Activated naive CD4-positive, alpha-beta T cell treated with anti-CD3 and anti-CD28 coated beads for 36 hours (primary cell): ENCODE measurements around the gene NDUFA11. TPM values are rescaled to one million over a fixed set of nuclear protein-coding genes. Genes with fewer than 3 reads are reported as not detected.
A peak's percentile ranks its signal among the peaks of the same experiment; 100 is the strongest.
"Not testable (repeated sequence)": the region's sequence is repeated elsewhere in the genome, so short reads cannot be mapped to it uniquely, and the experiment has no call there.

Experiments used
- CTCF ChIA-PET: fragments of 350-600 bp; sonication (Branson Sonifier 250); formaldehyde crosslinking; loops from one replicate; lab custom pipeline; 2021; ENCODE audit warnings: antibody characterized with exemption; lab: Charles Lee
- DNase-seq: peaks from one replicate; pipeline ENCODE4 v3.0.0-alpha.2; 2020
- H3K27ac Mint-ChIP-seq: one replicate; pipeline ENCODE4 v1.8.0; 2021; ENCODE audit warnings: mild to moderate bottlenecking, mixed read lengths
- H3K27me3 Mint-ChIP-seq: one replicate; pipeline ENCODE4 v1.8.0; 2021; ENCODE audit warnings: low read depth, mixed read lengths
- H3K36me3 Mint-ChIP-seq: one replicate; pipeline ENCODE4 v1.8.0; 2021; ENCODE audit warnings: low read depth, mixed read lengths
- H3K4me1 Mint-ChIP-seq: one replicate; pipeline ENCODE4 v1.8.0; 2021; ENCODE audit warnings: low read depth, mixed read lengths
- H3K4me3 Mint-ChIP-seq: one replicate; pipeline ENCODE4 v1.8.0; 2021; ENCODE audit warnings: mild to moderate bottlenecking, moderate library complexity, mixed read lengths
- H3K9me3 Mint-ChIP-seq: one replicate; pipeline ENCODE4 v1.8.0; 2021; ENCODE audit warnings: mixed read lengths
- intact Hi-C: fragments of 100-400 bp; cut with micrococcal nuclease; formaldehyde crosslinking; loops from one replicate; pipeline ENCODE4 v1.15.1; 2023
- total RNA-seq, 2 experiments: library from RNA; stranded (reverse); gene quantifications; one replicate each; pipeline ENCODE4 v1.2.3, GENCODE V29; 2021

The NDUFA11 gene
- total RNA-seq, 2 experiments from 2014 or later = 226 to 228 TPM

GRCh38 chr19:5891938-5892771, 11.4 kb downstream of the NDUFA11 start:
- Mint-ChIP-seq H3K4me1 (no peaks in the 10 kb centered on the region), H3K27me3 (peaks cover 6% of the 10 kb centered on the region), H3K27ac (no peak overlapping the region), H3K36me3 (peaks cover 2% of the 10 kb centered on the region), H3K9me3 (no peaks in the 10 kb centered on the region), H3K4me3 (no peak overlapping the region)
- intact Hi-C loops = loop anchor here (1.0 kb wide), 1 partner anchor 88 kb away; no protein-coding TSS in a partner anchor
- CTCF ChIA-PET = interaction anchor here (0.6 to 4.4 kb wide), 2 partner anchors 23 to 88 kb away, joined by 3 to 28 read pairs; no protein-coding TSS in a partner anchor
- peak; percentile 35 for DNase-seq

GRCh38 chr19:5891572-5891937, 12.0 kb downstream of the NDUFA11 start:
- Mint-ChIP-seq H3K27me3 (peaks cover 6% of the 10 kb centered on the region), H3K4me3 (no peak overlapping the region), H3K36me3 (no peaks in the 10 kb centered on the region), H3K9me3 (no peaks in the 10 kb centered on the region), H3K27ac (no peak overlapping the region), H3K4me1 (no peaks in the 10 kb centered on the region)
- no peak for DNase-seq
- intact Hi-C loops = no loop called here
- CTCF ChIA-PET = interaction anchor here (0.6 to 4.4 kb wide), 3 partner anchors 22 to 87 kb away, joined by 3 to 28 read pairs (median 3); no protein-coding TSS in a partner anchor

GRCh38 chr19:5890099-5890498, 13.5 kb downstream of the NDUFA11 start:
- H3K4me3 Mint-ChIP-seq = no peak overlapping the region
- no peaks in the 10 kb centered on the region for H3K36me3 Mint-ChIP-seq
- H3K4me1 Mint-ChIP-seq = no peaks in the 10 kb centered on the region
- no peak for DNase-seq
- H3K27me3 Mint-ChIP-seq = peaks cover 9% of the 10 kb centered on the region
- CTCF ChIA-PET = interaction anchor here (4.4 kb wide), 1 partner anchor 86 kb away, joined by 28 read pairs; no protein-coding TSS in a partner anchor
- intact Hi-C loops = no loop called here
- H3K9me3 Mint-ChIP-seq = no peaks in the 10 kb centered on the region
- H3K27ac Mint-ChIP-seq = no peak overlapping the region

GRCh38 chr19:5889288-5889971, 14.2 kb downstream of the NDUFA11 start:
- H3K36me3 Mint-ChIP-seq = no peaks in the 10 kb centered on the region
- H3K9me3 Mint-ChIP-seq = no peaks in the 10 kb centered on the region
- no peaks in the 10 kb centered on the region for H3K4me1 Mint-ChIP-seq
- no peak overlapping the region for H3K4me3 Mint-ChIP-seq
- H3K27me3 Mint-ChIP-seq = peaks cover 9% of the 10 kb centered on the region
- intact Hi-C loops = no loop called here
- no peak for DNase-seq
- H3K27ac Mint-ChIP-seq = no peak overlapping the region
- CTCF ChIA-PET = interaction anchor here (4.4 kb wide), 1 partner anchor 85 kb away, joined by 28 read pairs; no protein-coding TSS in a partner anchor

- intact Hi-C loops, H3K36me3 Mint-ChIP-seq, H3K4me1 Mint-ChIP-seq, H3K4me3 Mint-ChIP-seq, DNase-seq, H3K27ac Mint-ChIP-seq, H3K9me3 Mint-ChIP-seq: not testable (repeated sequence)
- H3K27me3 Mint-ChIP-seq = peaks cover 10% of the 10 kb centered on the region
- CTCF ChIA-PET = interaction anchor here (0.6 to 1.3 kb wide), 3 partner anchors 16 to 81 kb away, joined by 3 to 9 read pairs (median 3); no protein-coding TSS in a partner anchor
Observed at GRCh38 chr19:5884065-5884811, 19.4 kb downstream of the NDUFA11 start.

GRCh38 chr19:5883157-5883873, 20.3 kb downstream of the NDUFA11 start:
- H3K27me3 Mint-ChIP-seq, H3K36me3 Mint-ChIP-seq, H3K9me3 Mint-ChIP-seq, H3K27ac Mint-ChIP-seq, H3K4me3 Mint-ChIP-seq, DNase-seq, intact Hi-C loops, H3K4me1 Mint-ChIP-seq: not testable (repeated sequence)
- CTCF ChIA-PET = interaction anchor here (0.6 kb wide), 1 partner anchor 27 kb away, joined by 3 read pairs; no protein-coding TSS in a partner anchor

GRCh38 chr19:5882421-5882968, 21.1 kb downstream of the NDUFA11 start:
- intact Hi-C loops = no loop called here
- Mint-ChIP-seq H3K4me1 (no peaks in the 10 kb centered on the region), H3K27ac (no peak overlapping the region), H3K27me3 (peaks cover 10% of the 10 kb centered on the region), H3K4me3 (no peak overlapping the region), H3K9me3 (no peaks in the 10 kb centered on the region), H3K36me3 (no peaks in the 10 kb centered on the region)
- DNase-seq = no peak
- CTCF ChIA-PET = no interaction called here

- H3K36me3 Mint-ChIP-seq = no peaks in the 10 kb centered on the region
- H3K9me3 Mint-ChIP-seq = no peaks in the 10 kb centered on the region
- H3K4me1 Mint-ChIP-seq = no peaks in the 10 kb centered on the region
- H3K4me3 Mint-ChIP-seq = no peak overlapping the region
- no peak for DNase-seq
- intact Hi-C loops = no loop called here
- no peak overlapping the region for H3K27ac Mint-ChIP-seq
- peaks cover 12% of the 10 kb centered on the region for H3K27me3 Mint-ChIP-seq
- CTCF ChIA-PET = no interaction called here
Observed at GRCh38 chr19:5881543-5882299, 21.9 kb downstream of the NDUFA11 start.

- no peak for DNase-seq
- peaks cover 14% of the 10 kb centered on the region for H3K27me3 Mint-ChIP-seq
- no peaks in the 10 kb centered on the region for H3K36me3 Mint-ChIP-seq
- H3K4me1 Mint-ChIP-seq = no peaks in the 10 kb centered on the region
- no peaks in the 10 kb centered on the region for H3K9me3 Mint-ChIP-seq
- CTCF ChIA-PET = no interaction called here
- intact Hi-C loops = no loop called here
- no peak overlapping the region for H3K4me3 Mint-ChIP-seq
- no peak overlapping the region for H3K27ac Mint-ChIP-seq
Observed at GRCh38 chr19:5880604-5881078, 22.9 kb downstream of the NDUFA11 start.

GRCh38 chr19:5880196-5880595, 23.4 kb downstream of the NDUFA11 start:
- H3K9me3 Mint-ChIP-seq = no peaks in the 10 kb centered on the region
- H3K27me3 Mint-ChIP-seq = peaks cover 12% of the 10 kb centered on the region
- no peak overlapping the region for H3K27ac Mint-ChIP-seq
- CTCF ChIA-PET = no interaction called here
- H3K4me1 Mint-ChIP-seq = no peaks in the 10 kb centered on the region
- intact Hi-C loops = no loop called here
- no peak for DNase-seq
- H3K4me3 Mint-ChIP-seq = no peak overlapping the region
- no peaks in the 10 kb centered on the region for H3K36me3 Mint-ChIP-seq

GRCh38 chr19:5877882-5878281, 25.7 kb downstream of the NDUFA11 start:
- no peak for DNase-seq
- Mint-ChIP-seq H3K36me3 (no peaks in the 10 kb centered on the region), H3K27ac (no peak overlapping the region), H3K27me3 (peaks cover 14% of the 10 kb centered on the region), H3K4me1 (no peaks in the 10 kb centered on the region), H3K9me3 (no peaks in the 10 kb centered on the region), H3K4me3 (no peak overlapping the region)
- CTCF ChIA-PET = interaction anchor here (1.1 to 1.2 kb wide), 2 partner anchors 74 to 145 kb away, joined by 3 to 5 read pairs; no protein-coding TSS in a partner anchor
- intact Hi-C loops = no loop called here
